Duodenal mucosa (tissue), 2 donors: ENCODE data around the gene TEAD2.
"Not testable (repeated sequence)": the region's sequence is repeated elsewhere in the genome, so short reads cannot be mapped to it uniquely, and the experiment has no call there.

ENCODE experiments used
- H3K27ac ChIP-seq: one replicate; pipeline ENCODE4 v1.7.0; 2013; ENCODE audit warnings: low read depth, low read length
- H3K27me3 ChIP-seq, 2 donors: one replicate each; pipeline ENCODE4 v1.7.0; 2013; ENCODE audit warnings: low read length in 2 of 2, control low read depth in 1 of 2; ENCODE audit not compliant: insufficient read depth in 2 of 2, control insufficient read depth in 1 of 2
- H3K36me3 ChIP-seq, 2 donors: one replicate each; pipeline ENCODE4 v1.7.0; 2013; ENCODE audit warnings: low read length in 2 of 2, control low read depth in 1 of 2; ENCODE audit not compliant: insufficient read depth in 2 of 2, control insufficient read depth in 1 of 2
- H3K4me1 ChIP-seq, 2 donors: one replicate each; pipeline ENCODE4 v1.7.0; 2013; ENCODE audit warnings: low read length in 2 of 2, control low read depth in 1 of 2; ENCODE audit not compliant: insufficient read depth in 2 of 2, control insufficient read depth in 1 of 2
- H3K4me3 ChIP-seq, 2 donors: one replicate each; pipeline ENCODE4 v1.7.0; 2013; ENCODE audit warnings: low read length in 2 of 2, low read depth in 1 of 2
- H3K9ac ChIP-seq, 2 donors: one replicate each; pipeline ENCODE4 v1.7.0; 2013; ENCODE audit warnings: low read length in 2 of 2, low read depth in 1 of 2
- H3K9me3 ChIP-seq, 2 donors: one replicate each; pipeline ENCODE4 v1.7.0; 2013; ENCODE audit warnings: low read length in 2 of 2, control low read depth in 1 of 2; ENCODE audit not compliant: control insufficient read depth in 1 of 2

The TEAD2 gene

GRCh38 chr19:49383599-49383998 is 21.4 kb upstream of the TEAD2 start:
- no peaks in the 10 kb centered on the region for H3K36me3 ChIP-seq
- no peak overlapping the region for H3K9ac ChIP-seq
- no peak overlapping the region for H3K4me3 ChIP-seq
- peaks cover 4% of the 10 kb centered on the region in 2 donors for H3K9me3 ChIP-seq
- no peaks in the 10 kb centered on the region for H3K27me3 ChIP-seq
- no peaks in the 10 kb centered on the region for H3K4me1 ChIP-seq
- no peak overlapping the region for H3K27ac ChIP-seq

GRCh38 chr19:49382639-49383038 is 20.4 kb upstream of the TEAD2 start:
- Histone ChIP-seq H3K27me3 (no peaks in the 10 kb centered on the region), H3K4me1 (no peaks in the 10 kb centered on the region)

DNA sequence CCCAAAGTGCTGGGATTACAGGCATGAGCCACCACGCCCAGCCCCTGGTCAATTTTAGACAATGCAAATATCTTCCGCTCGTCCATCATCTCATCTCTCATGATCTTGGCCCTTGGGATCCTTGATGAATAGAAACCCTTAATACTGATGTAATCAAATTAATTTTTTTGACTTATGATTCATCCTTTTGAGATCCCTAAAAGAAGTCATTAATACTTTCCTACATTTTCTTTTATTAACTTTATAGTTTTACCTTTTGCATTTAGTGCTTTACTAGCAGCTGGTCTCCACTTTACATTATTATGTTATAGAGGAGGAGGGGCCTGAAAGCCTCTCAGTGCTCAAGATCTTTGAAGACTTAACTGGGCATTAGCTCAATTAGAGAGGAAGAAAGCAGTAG is 18.2 kb upstream of the TEAD2 start:
- no peak overlapping the region for H3K4me3 ChIP-seq
- no peak overlapping the region for H3K9ac ChIP-seq
- H3K27ac ChIP-seq: no peak overlapping the region
- H3K36me3 ChIP-seq: no peaks in the 10 kb centered on the region
- no peaks in the 10 kb centered on the region for H3K4me1 ChIP-seq
- peaks cover 4% of the 10 kb centered on the region in 2 donors for H3K9me3 ChIP-seq
- no peaks in the 10 kb centered on the region for H3K27me3 ChIP-seq

More at GRCh38 chr19:49382639-49383038, 20.4 kb upstream of the TEAD2 start:
- Histone ChIP-seq H3K9ac (no peak overlapping the region), H3K27ac (no peak overlapping the region), H3K9me3 (peaks cover 4% of the 10 kb centered on the region in 2 donors), H3K36me3 (no peaks in the 10 kb centered on the region), H3K4me3 (no peak overlapping the region)

DNA sequence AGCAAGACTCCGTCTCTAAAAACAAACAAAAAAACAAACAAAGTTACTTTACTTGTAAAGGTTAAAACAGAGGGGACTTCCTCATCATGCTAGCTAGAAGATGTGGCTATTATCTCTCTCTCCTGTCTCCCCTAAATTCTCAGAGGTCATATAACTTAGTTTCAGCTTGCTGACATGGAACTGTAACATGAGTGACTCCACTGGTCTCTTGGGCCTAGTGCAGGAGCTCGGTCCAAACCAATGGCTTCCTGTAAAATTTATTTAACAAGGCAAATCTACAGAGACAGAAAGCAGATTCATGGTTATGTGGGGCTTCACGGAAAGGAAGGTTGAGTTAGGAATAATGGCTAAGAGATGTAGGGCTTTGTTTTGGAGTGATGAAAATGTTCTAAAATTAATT is 16.3 kb upstream of the TEAD2 start:
- no peak overlapping the region for H3K9ac ChIP-seq
- no peaks in the 10 kb centered on the region for H3K27me3 ChIP-seq
- no peak overlapping the region for H3K4me3 ChIP-seq
- H3K4me1 ChIP-seq: no peaks in the 10 kb centered on the region
- H3K9me3 ChIP-seq: peaks cover 4% of the 10 kb centered on the region in 2 donors
- no peaks in the 10 kb centered on the region for H3K36me3 ChIP-seq
- no peak overlapping the region for H3K27ac ChIP-seq

GRCh38 chr19:49374665-49375434 is 12.6 kb upstream of the TEAD2 start:
- no peak overlapping the region for H3K27ac ChIP-seq
- no peaks in the 10 kb centered on the region for H3K27me3 ChIP-seq
- H3K4me3 ChIP-seq: no peak overlapping the region
- no peaks in the 10 kb centered on the region for H3K36me3 ChIP-seq
- H3K9ac ChIP-seq: no peak overlapping the region
- no peaks in the 10 kb centered on the region for H3K4me1 ChIP-seq
- H3K9me3 ChIP-seq: peaks cover 2 to 3% of the 10 kb centered on the region in 2 donors

DNA sequence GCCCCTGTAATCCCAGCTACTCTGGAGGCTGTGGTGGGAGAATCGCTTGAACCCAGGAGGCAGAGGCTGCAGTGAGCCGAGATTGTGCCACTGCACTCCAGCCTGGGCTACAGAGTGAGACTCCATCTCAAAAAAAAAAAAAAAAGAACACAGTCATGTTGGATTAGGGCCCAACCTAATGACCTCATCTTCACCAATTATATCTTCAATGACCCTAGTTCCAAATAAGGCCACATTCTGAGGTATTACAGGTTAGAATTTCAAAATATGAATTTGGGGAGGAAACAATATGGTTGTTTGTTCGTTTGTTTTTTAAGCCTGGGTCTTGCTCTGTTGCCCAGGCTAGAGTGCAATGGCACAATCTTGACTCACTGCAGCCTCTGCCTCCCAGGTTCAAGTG is 11.0 kb upstream of the TEAD2 start:
- not testable (repeated sequence) for H3K27me3 ChIP-seq, H3K36me3 ChIP-seq, H3K9ac ChIP-seq, H3K27ac ChIP-seq, H3K4me3 ChIP-seq, H3K4me1 ChIP-seq
- peaks cover 13 to 15% of the 10 kb centered on the region in 2 donors for H3K9me3 ChIP-seq

DNA sequence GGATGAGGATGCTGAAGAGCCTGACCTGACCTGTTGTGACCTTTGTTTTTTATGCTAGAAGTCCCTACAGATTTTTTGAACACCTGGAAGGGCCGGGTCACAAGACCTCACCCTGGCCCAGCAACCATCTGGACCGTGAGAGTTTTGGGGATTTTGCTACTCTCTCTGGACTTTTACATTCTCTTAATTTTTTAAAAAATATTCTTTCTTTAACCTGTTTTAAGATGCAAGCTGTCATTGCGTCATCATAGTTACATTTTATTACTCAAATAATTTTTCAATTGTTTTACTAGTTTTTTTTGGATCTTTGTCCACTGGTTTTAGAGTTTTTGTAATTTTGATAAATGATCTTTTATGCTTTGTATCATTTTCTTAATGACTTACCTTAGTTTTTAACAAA is 9.0 kb upstream of the TEAD2 start:
- peaks cover 13 to 15% of the 10 kb centered on the region in 2 donors for H3K9me3 ChIP-seq
- H3K4me3 ChIP-seq: no peak overlapping the region
- H3K27ac ChIP-seq: no peak overlapping the region
- H3K36me3 ChIP-seq: no peaks in the 10 kb centered on the region
- H3K27me3 ChIP-seq: no peaks in the 10 kb centered on the region
- no peaks in the 10 kb centered on the region for H3K4me1 ChIP-seq
- H3K9ac ChIP-seq: no peak overlapping the region

DNA sequence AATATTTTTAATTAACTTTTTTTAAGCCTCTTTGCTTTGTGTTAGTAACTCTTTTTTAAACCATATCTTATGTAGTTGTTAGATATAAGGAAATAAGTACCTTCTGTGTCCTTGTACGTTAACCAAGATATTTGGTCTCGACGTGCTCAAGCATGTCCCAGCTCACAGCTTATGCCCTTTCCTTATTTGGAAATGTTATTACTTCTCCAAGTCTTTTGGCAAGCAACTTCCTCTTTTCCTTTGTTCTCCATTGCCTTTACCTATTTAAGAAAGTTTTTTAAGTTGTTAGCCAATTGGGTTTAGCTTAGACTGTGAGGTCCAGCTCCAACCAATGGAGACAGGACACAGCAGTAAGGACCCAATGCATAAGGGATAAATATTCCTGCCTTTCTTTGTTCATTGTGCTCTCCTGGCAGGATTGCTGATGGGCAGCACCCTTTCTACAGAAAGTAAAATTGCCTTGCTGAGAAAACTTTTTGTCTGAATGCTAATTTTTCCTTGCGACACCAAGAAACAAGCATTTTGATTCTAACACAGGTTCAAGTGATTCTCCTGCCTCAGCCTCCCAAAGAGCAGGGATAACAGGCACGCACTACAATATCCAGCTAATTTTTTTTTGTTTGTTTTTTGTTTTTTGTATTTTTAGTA is 6.6 kb upstream of the TEAD2 start:
- peaks cover 13 to 15% of the 10 kb centered on the region in 2 donors for H3K9me3 ChIP-seq
- no peak overlapping the region for H3K9ac ChIP-seq
- no peak overlapping the region for H3K4me3 ChIP-seq
- H3K36me3 ChIP-seq: no peaks in the 10 kb centered on the region
- peaks cover 0 to 2% of the 10 kb centered on the region in 2 donors for H3K4me1 ChIP-seq
- H3K27me3 ChIP-seq: peaks cover 0 to 2% of the 10 kb centered on the region in 2 donors
- H3K27ac ChIP-seq: no peak overlapping the region

- no peaks in the 10 kb centered on the region for H3K36me3 ChIP-seq
- H3K9me3 ChIP-seq: peaks cover 13 to 15% of the 10 kb centered on the region in 2 donors
- no peak overlapping the region for H3K4me3 ChIP-seq
- H3K27me3 ChIP-seq: peaks cover 0 to 11% of the 10 kb centered on the region in 2 donors
- H3K4me1 ChIP-seq: peaks cover 12 to 17% of the 10 kb centered on the region in 2 donors
- H3K27ac ChIP-seq: no peak overlapping the region
- no peak overlapping the region for H3K9ac ChIP-seq
Observed at GRCh38 chr19:49366110-49366509, 3.9 kb upstream of the TEAD2 start.

DNA sequence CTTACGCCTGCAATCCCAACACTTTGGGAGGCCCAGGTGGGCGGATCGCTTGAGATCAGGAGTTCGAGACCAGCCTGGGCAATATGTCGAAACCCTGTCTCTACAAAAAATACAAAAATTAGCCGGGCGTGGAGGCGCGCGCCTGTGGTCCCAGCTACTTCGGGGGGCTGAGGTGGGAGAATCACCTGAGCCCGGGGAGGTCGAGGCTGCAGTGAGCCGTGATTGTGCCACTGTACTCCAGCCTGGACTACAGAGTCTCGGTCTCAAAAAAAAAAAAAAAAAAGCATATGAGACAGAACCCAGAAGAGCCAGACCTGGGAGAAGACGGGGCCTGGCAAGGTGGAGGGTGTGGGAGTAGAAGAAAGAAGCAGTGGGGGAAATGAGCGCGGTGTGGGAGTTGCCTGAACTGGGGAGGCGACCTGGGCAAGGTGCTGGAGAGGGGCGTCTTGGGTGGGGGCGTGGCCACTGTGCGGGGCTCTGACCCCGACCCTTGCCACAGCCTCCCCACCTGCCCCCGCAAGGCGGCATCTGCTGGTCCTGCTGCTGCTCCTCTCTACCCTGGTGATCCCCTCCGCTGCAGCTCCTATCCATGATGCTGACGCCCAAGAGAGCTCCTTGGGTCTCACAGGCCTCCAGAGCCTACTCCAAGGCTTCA is 2.0 kb upstream of the TEAD2 start:
- H3K36me3 ChIP-seq: no peaks in the 10 kb centered on the region
- peak overlapping the region in 1 of 2 donors; percentile 72 for H3K4me3 ChIP-seq
- no peak overlapping the region for H3K9ac ChIP-seq
- peaks cover 6% of the 10 kb centered on the region in 2 donors for H3K9me3 ChIP-seq
- H3K4me1 ChIP-seq: peaks cover 12 to 17% of the 10 kb centered on the region in 2 donors
- no peak overlapping the region for H3K27ac ChIP-seq
- peaks cover 0 to 11% of the 10 kb centered on the region in 2 donors for H3K27me3 ChIP-seq
